Left renal pelvis (tissue), 4 donors: ENCODE results near the gene GLIS1. TPM values are rescaled to one million over a fixed set of nuclear protein-coding genes. Genes with fewer than 3 reads are reported as not detected.
"Not testable (repeated sequence)": the region's sequence is repeated elsewhere in the genome, so short reads cannot be mapped to it uniquely, and the experiment has no call there.

ENCODE experiments used
- DNase-seq, 4 donors: peaks; one replicate each; pipeline ENCODE4 v3.0.0-alpha.2; 2013; ENCODE audit warnings: low read depth in 4 of 4, low spot score in 3 of 4
- polyA plus RNA-seq, 4 donors: library from polyadenylated mRNA; unstranded; fragments of 120-200 nt; gene quantifications; one replicate each; pipeline ENCODE4 v1.2.1, GENCODE V29; 2013; ENCODE audit not compliant: insufficient read length in 4 of 4

GLIS1 gene
- 1 to 10 TPM in 3 of 4 donors, under 1 TPM in 1; 0.29 to 3.1 (median 2.3) TPM for polyA plus RNA-seq

GRCh38 chr1:53739109-53739681, at the start of gene GLIS1:
Gene GLIS1 (minus strand): TSS chr1:53739164. CDS start chr1:53738064, 1,100 bp downstream.
- peak in 3 of 4 donors; percentile 71 to 73 (median 71) for DNase-seq

GRCh38 chr1:53787655-53788054, 48.7 kb upstream of the GLIS1 start:
- no peak for DNase-seq

- DNase-seq: no peak
Measured at GRCh38 chr1:53783056-53783455, 44.1 kb upstream of the GLIS1 start.

GRCh38 chr1:53781654-53782053, 42.7 kb upstream of the GLIS1 start:
- no peak for DNase-seq

GRCh38 chr1:53777272-53777671, 38.3 kb upstream of the GLIS1 start:
- DNase-seq: no peak

GRCh38 chr1:53771648-53772047, 32.7 kb upstream of the GLIS1 start:
- DNase-seq: no peak

- no peak for DNase-seq
Measured at GRCh38 chr1:53769780-53770179, 30.8 kb upstream of the GLIS1 start.

GRCh38 chr1:53769184-53769583, 30.2 kb upstream of the GLIS1 start:
- DNase-seq: no peak

GRCh38 chr1:53766831-53767405, 28.0 kb upstream of the GLIS1 start:
- no peak for DNase-seq

GRCh38 chr1:53766194-53766742, 27.3 kb upstream of the GLIS1 start:
- no peak for DNase-seq

GRCh38 chr1:53765657-53766056, 26.7 kb upstream of the GLIS1 start:
- no peak for DNase-seq

GRCh38 chr1:53763911-53764310, 24.9 kb upstream of the GLIS1 start:
- DNase-seq: no peak

GRCh38 chr1:53763461-53763860, 24.5 kb upstream of the GLIS1 start:
- DNase-seq: no peak

- DNase-seq: not testable (repeated sequence)
Measured at GRCh38 chr1:53760497-53760896, 21.5 kb upstream of the GLIS1 start.

- DNase-seq: no peak
Measured at GRCh38 chr1:53755874-53756273, 16.9 kb upstream of the GLIS1 start.

GRCh38 chr1:53754484-53755312, 15.7 kb upstream of the GLIS1 start:
- peak in 1 of 4 donors; percentile 44 for DNase-seq

GRCh38 chr1:53752281-53752680, 13.3 kb upstream of the GLIS1 start:
- no peak for DNase-seq

GRCh38 chr1:53747841-53748240, 8.9 kb upstream of the GLIS1 start:
- DNase-seq: no peak

GRCh38 chr1:53740621-53741105, 1.7 kb upstream of the GLIS1 start:
- no peak for DNase-seq

GRCh38 chr1:53738205-53739108, 507 bp downstream of the GLIS1 start:
- DNase-seq: no peak
